K562 (cell line): ENCODE data around the gene FBXO8. TPM values are rescaled to one million over a fixed set of nuclear protein-coding genes. Genes with fewer than 3 reads are reported as not detected.

Experiments
- CBFB ChIP-seq: sonication (generic); formaldehyde crosslinking; IDR thresholded peaks from 2 replicates; pipeline ENCODE4 v1.4.0; 2020; ENCODE audit warnings: mild to moderate bottlenecking, missing genetic modification reagents
- CTBP1 ChIP-seq: fragments of 450-650 bp; IDR thresholded peaks from 2 replicates; pipeline ENCODE4 v1.6.1; 2016; ENCODE audit warnings: borderline replicate concordance
- DACH1 ChIP-seq: fragments of 450-650 bp; IDR thresholded peaks from 2 replicates; pipeline ENCODE4 v1.6.1; 2018; ENCODE audit not compliant: partially characterized antibody
- FIP1L1 ChIP-seq: fragments of 200-400 bp; formaldehyde crosslinking; IDR thresholded peaks from 2 replicates; pipeline ENCODE4 v1.6.1; 2018; ENCODE audit warnings: mild to moderate bottlenecking, low read depth, low read length; ENCODE audit not compliant: poor library complexity, severe bottlenecking
- GABPA ChIP-seq: fragments of 200-800 bp; sonication (Bioruptor generic); conservative IDR thresholded peaks from 2 replicates; pipeline ENCODE4 v1.6.1; 2016; ENCODE audit warnings: low read depth, missing genetic modification characterization, missing compliant biosample characterization
- JUND ChIP-seq, 2 experiments: IDR thresholded peaks; 2 replicates in 1 of 2; 3 replicates in 1 of 2; pipeline ENCODE4 v1.6.1; 2011; ENCODE audit warnings: borderline replicate concordance in 2 of 2, low read depth in 2 of 2, low read length in 2 of 2, improper control_type of control experiment in 1 of 2, missing biosample characterization in 1 of 2, missing genetic modification characterization in 1 of 2, missing genetic modification reagents in 1 of 2
- KDM4B ChIP-seq, 2 experiments: fragments of 450-650 bp in 1 of 2; sonication (generic) in 1 of 2; IDR thresholded peaks; 2 replicates each; pipeline ENCODE4 v1.6.1; 2016 to 2017; ENCODE audit warnings: borderline replicate concordance in 2 of 2, antibody characterized with exemption in 1 of 2, low read depth in 1 of 2, mild to moderate bottlenecking in 1 of 2
- NFE2 ChIP-seq: IDR thresholded peaks from 2 replicates; pipeline ENCODE4 v1.6.1; 2014; ENCODE audit warnings: antibody characterized with exemption, low read depth
- PHF8 ChIP-seq: fragments of 200-600 bp; sonication (generic); IDR thresholded peaks from 2 replicates; pipeline ENCODE4 v1.6.1; 2012; ENCODE audit warnings: mixed run types, mild to moderate bottlenecking, inconsistent platforms, low read length, moderate library complexity, borderline replicate concordance
- RNF2 ChIP-seq: sonication (generic); IDR thresholded peaks from 2 replicates; pipeline ENCODE4 v1.6.1; 2016
- ZC3H4 ChIP-seq: sonication (generic); formaldehyde crosslinking; IDR thresholded peaks from 2 replicates; pipeline ENCODE4 v1.9.0; 2021; ENCODE audit warnings: missing genetic modification reagents, borderline replicate concordance
- polyA plus RNA-seq, 8 experiments: library from polyadenylated mRNA; depleted of rRNA in 4 of 8; stranded (reverse) in 5 of 8; unstranded in 3 of 8; fragments of >200 nt; fragmentation: Nextera tagmentation in 2 of 8; fragmentation: Illumina TruSeq in 1 of 8; extraction: Ambion mirVana in 2 of 8; extraction: Trizol in 1 of 8; gene quantifications; 2 replicates each; pipeline versions ENCODE4 v1.2.1 to v1.2.3, GENCODE V29; 2011 to 2014; ENCODE audit warnings: inconsistent platforms in 1 of 8, missing spikeins in 1 of 8
- total RNA-seq, 7 experiments: library from RNA; depleted of rRNA in 6 of 7; stranded (reverse); fragments of >200 nt in 6 of 7; fragmentation: Illumina TruSeq in 2 of 7; extraction: Trizol in 2 of 7; gene quantifications; 2 replicates each; pipeline versions ENCODE4 v1.2.1 to v1.2.3, GENCODE V29; 2011 to 2021; ENCODE audit warnings: low replicate concordance in 1 of 7
- TF ChIP-seq, protein P1 (sequence below): fragments of 250-450 bp; sonication (Bioruptor Pico); IDR thresholded peaks from 2 replicates; pipeline ENCODE4 v1.9.0; 2021; ENCODE audit warnings: mild to moderate bottlenecking, inconsistent platforms
- TF ChIP-seq, protein P2 (sequence below), 2 experiments: fragments of 450-650 bp; conservative IDR thresholded peaks; 2 replicates each; pipeline ENCODE4 v1.6.1; 2017; ENCODE audit warnings: mild to moderate bottlenecking in 2 of 2, moderate library complexity in 2 of 2
- TF ChIP-seq, protein P3 (sequence below): fragments of 250-450 bp; sonication (Bioruptor Pico); IDR thresholded peaks from 2 replicates; pipeline ENCODE4 v1.5.1; 2021; ENCODE audit warnings: mild to moderate bottlenecking
- TF ChIP-seq, protein P4 (sequence below): fragments of 450-650 bp; formaldehyde crosslinking; conservative IDR thresholded peaks from 2 replicates; pipeline ENCODE4 v1.4.0; 2022; ENCODE audit warnings: mild to moderate bottlenecking, missing genetic modification characterization
- TF ChIP-seq, protein P5 (sequence below): fragments of 450-650 bp; formaldehyde crosslinking; IDR thresholded peaks from 2 replicates; pipeline ENCODE4 v1.4.0; 2020; ENCODE audit warnings: mild to moderate bottlenecking, moderate library complexity

FBXO8 gene
- total and polyA plus RNA-seq, 9 of the 15 experiments (the other 6 are each of a cell fraction or from before 2014, with no cell fraction given) = 12.9 to 27.1 (median 14.8) TPM

DNA sequence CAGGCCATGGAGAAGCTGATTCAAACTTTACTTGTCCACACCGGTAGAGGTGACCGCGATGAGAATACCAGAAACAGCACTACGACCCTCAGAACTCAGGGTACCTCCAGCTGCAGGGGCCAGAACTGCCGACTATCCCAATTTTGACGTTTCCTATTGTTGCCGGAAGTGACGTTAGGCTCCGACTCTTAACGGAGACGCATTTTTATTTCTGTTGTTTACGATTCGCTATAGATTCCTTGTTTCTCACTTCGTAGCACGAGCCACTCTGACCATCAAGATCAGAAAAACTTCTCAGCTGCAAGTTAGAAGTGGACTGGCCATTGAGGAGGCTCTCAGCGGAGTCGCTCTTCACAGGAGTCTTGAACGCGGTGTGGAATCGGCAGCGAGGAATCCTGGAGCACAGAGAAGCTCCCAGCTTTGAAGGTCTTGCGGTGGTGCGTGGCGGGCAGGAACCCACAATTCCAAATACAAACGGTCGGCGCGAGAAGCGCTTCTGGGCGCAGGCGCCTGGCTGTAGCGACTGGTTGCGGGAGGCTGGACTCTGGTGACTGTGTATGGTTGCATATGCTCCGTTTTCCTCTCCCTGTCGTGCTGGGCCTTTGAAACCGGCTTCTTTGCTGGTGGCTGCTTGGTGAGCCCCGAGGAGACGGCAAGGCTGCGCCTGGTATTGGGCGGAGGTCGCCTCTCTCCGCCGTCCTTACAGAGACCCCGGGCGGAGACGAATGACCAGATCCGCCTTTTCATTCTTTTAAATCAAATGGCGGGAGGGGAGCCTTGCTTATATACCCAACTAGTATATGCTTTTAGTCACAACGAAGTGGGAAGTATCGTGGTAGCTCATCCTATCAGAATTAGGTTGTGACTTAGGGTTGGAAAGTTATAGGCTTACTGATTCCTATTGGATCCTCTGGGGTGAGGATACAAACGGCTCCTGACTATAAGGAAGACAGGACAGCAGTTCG, at the start of gene FBXO8, which contains the start of gene CEP44 (continued):
- TF ChIP-seq, protein P1, sequence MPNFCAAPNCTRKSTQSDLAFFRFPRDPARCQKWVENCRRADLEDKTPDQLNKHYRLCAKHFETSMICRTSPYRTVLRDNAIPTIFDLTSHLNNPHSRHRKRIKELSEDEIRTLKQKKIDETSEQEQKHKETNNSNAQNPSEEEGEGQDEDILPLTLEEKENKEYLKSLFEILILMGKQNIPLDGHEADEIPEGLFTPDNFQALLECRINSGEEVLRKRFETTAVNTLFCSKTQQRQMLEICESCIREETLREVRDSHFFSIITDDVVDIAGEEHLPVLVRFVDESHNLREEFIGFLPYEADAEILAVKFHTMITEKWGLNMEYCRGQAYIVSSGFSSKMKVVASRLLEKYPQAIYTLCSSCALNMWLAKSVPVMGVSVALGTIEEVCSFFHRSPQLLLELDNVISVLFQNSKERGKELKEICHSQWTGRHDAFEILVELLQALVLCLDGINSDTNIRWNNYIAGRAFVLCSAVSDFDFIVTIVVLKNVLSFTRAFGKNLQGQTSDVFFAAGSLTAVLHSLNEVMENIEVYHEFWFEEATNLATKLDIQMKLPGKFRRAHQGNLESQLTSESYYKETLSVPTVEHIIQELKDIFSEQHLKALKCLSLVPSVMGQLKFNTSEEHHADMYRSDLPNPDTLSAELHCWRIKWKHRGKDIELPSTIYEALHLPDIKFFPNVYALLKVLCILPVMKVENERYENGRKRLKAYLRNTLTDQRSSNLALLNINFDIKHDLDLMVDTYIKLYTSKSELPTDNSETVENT (CRISPR knock-in tag) = peak; percentile 72; the same call in 1 of the 2 replicates
- peak; percentile 57; the same call in 1 of the 2 replicates for TF ChIP-seq CBFB (CRISPR knock-in tag)
- TF ChIP-seq, protein P2, sequence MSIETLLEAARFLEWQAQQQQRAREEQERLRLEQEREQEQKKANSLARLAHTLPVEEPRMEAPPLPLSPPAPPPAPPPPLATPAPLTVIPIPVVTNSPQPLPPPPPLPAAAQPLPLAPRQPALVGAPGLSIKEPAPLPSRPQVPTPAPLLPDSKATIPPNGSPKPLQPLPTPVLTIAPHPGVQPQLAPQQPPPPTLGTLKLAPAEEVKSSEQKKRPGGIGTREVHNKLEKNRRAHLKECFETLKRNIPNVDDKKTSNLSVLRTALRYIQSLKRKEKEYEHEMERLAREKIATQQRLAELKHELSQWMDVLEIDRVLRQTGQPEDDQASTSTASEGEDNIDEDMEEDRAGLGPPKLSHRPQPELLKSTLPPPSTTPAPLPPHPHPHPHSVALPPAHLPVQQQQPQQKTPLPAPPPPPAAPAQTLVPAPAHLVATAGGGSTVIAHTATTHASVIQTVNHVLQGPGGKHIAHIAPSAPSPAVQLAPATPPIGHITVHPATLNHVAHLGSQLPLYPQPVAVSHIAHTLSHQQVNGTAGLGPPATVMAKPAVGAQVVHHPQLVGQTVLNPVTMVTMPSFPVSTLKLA (conservative IDR thresholded peaks at IDR 0.05) = peak; percentile 93 to 97
- TF ChIP-seq, protein P3, sequence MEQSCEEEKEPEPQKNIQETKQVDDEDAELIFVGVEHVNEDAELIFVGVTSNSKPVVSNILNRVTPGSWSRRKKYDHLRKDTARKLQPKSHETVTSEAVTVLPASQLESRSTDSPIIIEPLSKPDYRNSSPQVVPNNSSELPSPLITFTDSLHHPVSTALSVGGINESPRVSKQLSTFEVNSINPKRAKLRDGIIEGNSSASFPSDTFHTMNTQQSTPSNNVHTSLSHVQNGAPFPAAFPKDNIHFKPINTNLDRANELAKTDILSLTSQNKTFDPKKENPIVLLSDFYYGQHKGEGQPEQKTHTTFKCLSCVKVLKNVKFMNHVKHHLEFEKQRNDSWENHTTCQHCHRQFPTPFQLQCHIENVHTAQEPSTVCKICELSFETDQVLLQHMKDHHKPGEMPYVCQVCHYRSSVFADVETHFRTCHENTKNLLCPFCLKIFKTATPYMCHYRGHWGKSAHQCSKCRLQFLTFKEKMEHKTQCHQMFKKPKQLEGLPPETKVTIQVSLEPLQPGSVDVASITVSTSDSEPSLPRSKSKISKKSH (CRISPR knock-in tag) = no peak
- TF ChIP-seq RNF2 = peak; percentile 36; the same call in 1 of the 2 replicates
- no peak for TF ChIP-seq CTBP1
- no peak for TF ChIP-seq FIP1L1
- peak; percentile 52; the same call in 1 of the 2 replicates for TF ChIP-seq JUND (IDR thresholded peaks at IDR 0.05; ENCODE audit: borderline replicate concordance, low read depth, low read length)
- peak; percentile 51; the same call in 1 of the 3 replicates for TF ChIP-seq JUND (tag; IDR thresholded peaks at IDR 0.05; ENCODE audit: borderline replicate concordance, low read depth, low read length)
- peak in 1 of 2 experiments; percentile 42; a peak in 1 of 4 replicates for TF ChIP-seq KDM4B (IDR thresholded peaks at IDR 0.05; ENCODE audit: borderline replicate concordance in 2 of 2, low read depth in 1 of 2)
- TF ChIP-seq PHF8 = peak; percentile 82
- TF ChIP-seq GABPA (tag) = peak; percentile 96
- TF ChIP-seq, protein P4, sequence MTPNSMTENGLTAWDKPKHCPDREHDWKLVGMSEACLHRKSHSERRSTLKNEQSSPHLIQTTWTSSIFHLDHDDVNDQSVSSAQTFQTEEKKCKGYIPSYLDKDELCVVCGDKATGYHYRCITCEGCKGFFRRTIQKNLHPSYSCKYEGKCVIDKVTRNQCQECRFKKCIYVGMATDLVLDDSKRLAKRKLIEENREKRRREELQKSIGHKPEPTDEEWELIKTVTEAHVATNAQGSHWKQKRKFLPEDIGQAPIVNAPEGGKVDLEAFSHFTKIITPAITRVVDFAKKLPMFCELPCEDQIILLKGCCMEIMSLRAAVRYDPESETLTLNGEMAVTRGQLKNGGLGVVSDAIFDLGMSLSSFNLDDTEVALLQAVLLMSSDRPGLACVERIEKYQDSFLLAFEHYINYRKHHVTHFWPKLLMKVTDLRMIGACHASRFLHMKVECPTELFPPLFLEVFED (CRISPR knock-in tag) = no peak
- TF ChIP-seq, protein P5, sequence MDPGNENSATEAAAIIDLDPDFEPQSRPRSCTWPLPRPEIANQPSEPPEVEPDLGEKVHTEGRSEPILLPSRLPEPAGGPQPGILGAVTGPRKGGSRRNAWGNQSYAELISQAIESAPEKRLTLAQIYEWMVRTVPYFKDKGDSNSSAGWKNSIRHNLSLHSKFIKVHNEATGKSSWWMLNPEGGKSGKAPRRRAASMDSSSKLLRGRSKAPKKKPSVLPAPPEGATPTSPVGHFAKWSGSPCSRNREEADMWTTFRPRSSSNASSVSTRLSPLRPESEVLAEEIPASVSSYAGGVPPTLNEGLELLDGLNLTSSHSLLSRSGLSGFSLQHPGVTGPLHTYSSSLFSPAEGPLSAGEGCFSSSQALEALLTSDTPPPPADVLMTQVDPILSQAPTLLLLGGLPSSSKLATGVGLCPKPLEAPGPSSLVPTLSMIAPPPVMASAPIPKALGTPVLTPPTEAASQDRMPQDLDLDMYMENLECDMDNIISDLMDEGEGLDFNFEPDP (CRISPR knock-in tag) = no peak
- TF ChIP-seq NFE2 = no peak; the same call in 1 of the 2 replicates
- no peak for TF ChIP-seq DACH1
- TF ChIP-seq ZC3H4 = no peak
